GM19372 (cell line): ENCODE measurements around the gene TTC28.
"Not testable (repeated sequence)": the region's sequence is repeated elsewhere in the genome, so short reads cannot be mapped to it uniquely, and the experiment has no call there.

Source experiments
- ATAC-seq: cut with Tn5 transposase; IDR thresholded peaks from one replicate; pipeline ENCODE4 v1.9.1; 2021; ENCODE audit warnings: mild to moderate bottlenecking, low read depth, moderate library complexity; ENCODE audit not compliant: unreplicated experiment

The TTC28 gene

GRCh38 chr22:28566920-28567499 is 112.6 kb downstream of the TTC28 start:
- not testable (repeated sequence) for ATAC-seq

- no peak for ATAC-seq
Observed at GRCh38 chr22:28563636-28564035, 116.0 kb downstream of the TTC28 start.

GRCh38 chr22:28562324-28562723 is 117.3 kb downstream of the TTC28 start:
- no peak for ATAC-seq

GRCh38 chr22:28560743-28561101 is 118.9 kb downstream of the TTC28 start:
- ATAC-seq, result not testable (repeated sequence)

GRCh38 chr22:28560046-28560742 is 119.4 kb downstream of the TTC28 start:
- no peak for ATAC-seq

- ATAC-seq, result no peak
Observed at GRCh38 chr22:28557184-28557583, 122.5 kb downstream of the TTC28 start.

- not testable (repeated sequence) for ATAC-seq
Observed at GRCh38 chr22:28553108-28553866, 126.4 kb downstream of the TTC28 start.

- ATAC-seq, result no peak
Observed at GRCh38 chr22:28548406-28548805, 131.2 kb downstream of the TTC28 start.

GRCh38 chr22:28547132-28547842 is 132.4 kb downstream of the TTC28 start:
- ATAC-seq, result no peak

GRCh38 chr22:28544431-28544868 is 135.2 kb downstream of the TTC28 start:
- no peak for ATAC-seq

- ATAC-seq, result no peak
Observed at GRCh38 chr22:28542980-28543621, 136.5 kb downstream of the TTC28 start.

GRCh38 chr22:28541137-28541536 is 138.5 kb downstream of the TTC28 start:
- no peak for ATAC-seq

GRCh38 chr22:28538922-28539321 is 140.7 kb downstream of the TTC28 start:
- no peak for ATAC-seq

- ATAC-seq, result not testable (repeated sequence)
Observed at GRCh38 chr22:28530565-28530964, 149.1 kb downstream of the TTC28 start.

GRCh38 chr22:28529144-28529543 is 150.5 kb downstream of the TTC28 start:
- not testable (repeated sequence) for ATAC-seq

- no peak for ATAC-seq
Observed at GRCh38 chr22:28521451-28521850, 158.2 kb downstream of the TTC28 start.

GRCh38 chr22:28514321-28514821 is 165.3 kb downstream of the TTC28 start:
- ATAC-seq, result no peak

GRCh38 chr22:28512387-28512786 is 167.3 kb downstream of the TTC28 start:
- not testable (repeated sequence) for ATAC-seq

GRCh38 chr22:28507896-28508295 is 171.7 kb downstream of the TTC28 start:
- no peak for ATAC-seq

- no peak for ATAC-seq
Observed at GRCh38 chr22:28506150-28506535, 173.5 kb downstream of the TTC28 start.
